Neutrophil (primary cell): Measurements from ENCODE around the gene EIF2D.

Experiments used
- H3K27ac ChIP-seq: fragments of 200-600 bp; sonication (generic); 2 replicates; pipeline ENCODE4 v1.5.1; 2016; ENCODE audit warnings: mild to moderate bottlenecking, moderate library complexity
- H3K27me3 ChIP-seq: fragments of 200-600 bp; sonication (generic); 2 replicates; pipeline ENCODE4 v1.6.0; 2016; ENCODE audit warnings: mild to moderate bottlenecking
- H3K36me3 ChIP-seq: fragments of 200-600 bp; sonication (generic); 2 replicates; pipeline ENCODE4 v1.5.1; 2017
- H3K4me1 ChIP-seq, 2 experiments: fragments of 200-600 bp in 1 of 2; sonication (generic) in 1 of 2; 1 replicate in 1 of 2; 2 replicates in 1 of 2; pipeline versions ENCODE4 v1.5.1 to v1.6.1; 2013 to 2016; ENCODE audit warnings: low read depth in 1 of 2, low read length in 1 of 2, mild to moderate bottlenecking in 1 of 2, moderate library complexity in 1 of 2; ENCODE audit not compliant: control insufficient read depth in 1 of 2, insufficient read depth in 1 of 2
- H3K4me3 ChIP-seq, 2 experiments: fragments of 200-600 bp in 1 of 2; sonication (generic) in 1 of 2; 1 replicate in 1 of 2; 2 replicates in 1 of 2; pipeline ENCODE4 v1.5.1; 2013 to 2016; ENCODE audit warnings: low read depth in 1 of 2, low read length in 1 of 2, mild to moderate bottlenecking in 1 of 2, moderate library complexity in 1 of 2
- H3K9me3 ChIP-seq: fragments of 200-600 bp; sonication (generic); 2 replicates; pipeline ENCODE4 v1.5.1; 2016
- TF ChIP-seq, protein P1 (sequence below): fragments of 200-600 bp; sonication (generic); IDR thresholded peaks from 2 replicates; pipeline ENCODE4 v1.5.1; 2016; ENCODE audit warnings: antibody characterized with exemption

The EIF2D gene

DNA sequence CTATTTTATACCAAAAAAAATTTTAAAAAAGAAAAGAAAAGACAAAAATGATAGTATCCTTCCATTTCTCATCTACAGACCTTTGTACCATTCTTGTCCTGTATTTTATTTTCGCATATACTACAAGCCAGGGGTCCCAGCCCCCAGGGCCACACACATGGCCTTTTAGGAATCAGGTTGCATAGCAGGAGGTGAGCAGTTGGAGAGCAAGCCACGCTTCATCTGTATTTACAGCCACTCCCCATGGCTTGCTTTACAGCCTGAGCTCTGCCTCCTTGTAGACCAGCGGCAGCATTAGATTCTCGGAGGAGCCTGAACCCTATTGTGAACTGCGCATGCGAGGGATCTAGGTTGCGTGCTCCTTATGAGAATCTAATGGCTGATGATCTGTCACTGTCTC is 65.2 kb downstream of the EIF2D start:
- Histone ChIP-seq H3K27me3 (no peaks in the 10 kb centered on the region), H3K27ac (no peak overlapping the region), H3K4me3 (no peak overlapping the region), H3K9me3 (no peaks in the 10 kb centered on the region), H3K36me3 (no peaks in the 10 kb centered on the region), H3K4me1 (peaks cover 7 to 11% of the 10 kb centered on the region in 2 experiments)
- TF ChIP-seq, protein P1, sequence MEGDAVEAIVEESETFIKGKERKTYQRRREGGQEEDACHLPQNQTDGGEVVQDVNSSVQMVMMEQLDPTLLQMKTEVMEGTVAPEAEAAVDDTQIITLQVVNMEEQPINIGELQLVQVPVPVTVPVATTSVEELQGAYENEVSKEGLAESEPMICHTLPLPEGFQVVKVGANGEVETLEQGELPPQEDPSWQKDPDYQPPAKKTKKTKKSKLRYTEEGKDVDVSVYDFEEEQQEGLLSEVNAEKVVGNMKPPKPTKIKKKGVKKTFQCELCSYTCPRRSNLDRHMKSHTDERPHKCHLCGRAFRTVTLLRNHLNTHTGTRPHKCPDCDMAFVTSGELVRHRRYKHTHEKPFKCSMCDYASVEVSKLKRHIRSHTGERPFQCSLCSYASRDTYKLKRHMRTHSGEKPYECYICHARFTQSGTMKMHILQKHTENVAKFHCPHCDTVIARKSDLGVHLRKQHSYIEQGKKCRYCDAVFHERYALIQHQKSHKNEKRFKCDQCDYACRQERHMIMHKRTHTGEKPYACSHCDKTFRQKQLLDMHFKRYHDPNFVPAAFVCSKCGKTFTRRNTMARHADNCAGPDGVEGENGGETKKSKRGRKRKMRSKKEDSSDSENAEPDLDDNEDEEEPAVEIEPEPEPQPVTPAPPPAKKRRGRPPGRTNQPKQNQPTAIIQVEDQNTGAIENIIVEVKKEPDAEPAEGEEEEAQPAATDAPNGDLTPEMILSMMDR, result no peak

DNA sequence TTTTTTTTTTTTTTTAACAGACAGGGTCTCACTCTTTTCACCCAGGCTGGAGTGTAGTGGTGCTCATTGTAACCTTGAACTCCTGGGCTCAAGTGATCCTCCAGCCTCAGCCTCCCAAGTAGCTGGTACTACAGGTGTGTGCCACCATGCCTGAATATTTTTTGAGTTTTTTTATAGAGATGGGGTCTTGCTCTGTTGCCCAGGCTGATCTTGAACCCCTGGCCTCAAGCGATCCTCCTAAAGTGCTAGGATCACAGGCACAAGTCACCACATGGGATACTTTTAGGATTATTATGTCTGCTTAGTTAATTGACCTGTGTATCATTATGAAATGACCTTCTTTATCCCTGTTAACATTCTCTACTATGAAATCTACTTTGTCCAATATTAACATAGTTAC is 66.9 kb downstream of the EIF2D start:
- Histone ChIP-seq H3K4me1 (peaks cover 7 to 11% of the 10 kb centered on the region in 2 experiments), H3K36me3 (no peaks in the 10 kb centered on the region), H3K27ac (peak overlapping the region; percentile 15), H3K9me3 (no peaks in the 10 kb centered on the region), H3K27me3 (no peaks in the 10 kb centered on the region), H3K4me3 (no peak overlapping the region)
- TF ChIP-seq, protein P1, result no peak

DNA sequence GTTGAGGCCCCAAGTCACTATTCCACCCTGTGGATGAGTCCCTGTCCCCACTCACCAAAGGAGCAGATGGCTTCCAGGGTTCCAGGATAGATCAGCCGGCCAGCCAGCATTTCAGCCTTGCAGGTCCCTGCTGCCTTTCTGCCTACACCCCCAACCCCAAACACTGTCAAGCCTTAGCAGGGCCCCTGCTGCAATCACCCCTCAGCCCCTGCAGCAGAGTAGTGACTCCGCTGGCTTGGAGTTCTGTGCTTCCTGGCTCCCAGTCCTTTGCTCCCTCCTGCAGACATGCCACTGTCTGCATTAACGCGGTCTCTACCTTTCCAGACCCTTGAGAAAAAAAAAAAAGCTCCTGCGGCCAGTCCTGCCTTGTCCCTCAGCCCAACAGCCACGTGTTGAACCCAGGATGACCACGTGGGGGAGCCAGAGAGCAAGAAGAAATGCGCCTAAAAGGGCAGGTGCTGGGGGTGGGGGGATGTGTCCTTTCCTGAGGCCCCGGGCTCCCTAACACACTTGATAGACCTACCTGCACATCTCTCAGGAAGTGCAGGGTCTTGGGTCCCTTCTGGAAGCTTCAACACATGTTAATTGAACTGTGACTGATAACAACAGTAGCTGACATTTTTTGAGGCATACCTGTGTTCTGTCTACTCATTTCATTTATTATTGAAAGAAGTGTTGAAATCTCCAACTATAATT is 67.6 kb downstream of the EIF2D start:
- Histone ChIP-seq H3K27ac (peak overlapping the region; percentile 42), H3K9me3 (no peaks in the 10 kb centered on the region), H3K4me1 (peaks cover 7 to 11% of the 10 kb centered on the region in 2 experiments), H3K27me3 (no peaks in the 10 kb centered on the region), H3K36me3 (no peaks in the 10 kb centered on the region), H3K4me3 (no peak overlapping the region)
- TF ChIP-seq, protein P1, result peak; percentile 85
